Left hindlimb (tissue), 1 donor: Measurements from ENCODE around the gene ADRA2B.
"Not testable (repeated sequence)": the region's sequence is repeated elsewhere in the genome, so short reads cannot be mapped to it uniquely, and the experiment has no call there.

Source experiments
- DNase-seq: peaks from one replicate; pipeline ENCODE4 v3.0.0-alpha.2; 2018

Gene ADRA2B

GRCh38 chr2:96065381-96065930, 50.9 kb downstream of the ADRA2B start:
- DNase-seq, result no peak

GRCh38 chr2:96064760-96065159, 51.6 kb downstream of the ADRA2B start:
- DNase-seq, result not testable (repeated sequence)

GRCh38 chr2:96064047-96064675, 52.2 kb downstream of the ADRA2B start:
- DNase-seq, result not testable (repeated sequence)

GRCh38 chr2:96063116-96063899, 53.1 kb downstream of the ADRA2B start:
- DNase-seq, result not testable (repeated sequence)
